ENCODE results near the gene PPAN. TPM values are rescaled to one million over a fixed set of nuclear protein-coding genes. Genes with fewer than 3 reads are reported as not detected.

PPAN gene
- total RNA-seq, 4 donors from 2014 or later: 38.7 to 61.3 (median 52.9) TPM

- intact Hi-C loops (cut with DNase I; ENCODE audit: low total_unique reads): loop anchor here (10.0 kb wide), 2 partner anchors 128 to 182 kb away; partner anchors contain the start of gene OLFM2
- TF ChIP-seq CTCF (IDR thresholded peaks at IDR 0.05) (no peak), POLR2A (IDR thresholded peaks at IDR 0.05) (no peak)
- DNase-seq (ENCODE audit: low spot score in 2 of 2): no peak
- 93 to 94% methylated on average over 21 of the region's 21 CpGs for WGBS, 2 donors
- no peak overlapping the region for H3K4me3 ChIP-seq (ENCODE audit: low read depth, poor library complexity, severe bottlenecking)
Observed at GRCh38 chr19:10116866-10117616, 10.9 kb downstream of the PPAN start.

- TF ChIP-seq POLR2A (IDR thresholded peaks at IDR 0.05) (no peak), CTCF (IDR thresholded peaks at IDR 0.05) (no peak)
- intact Hi-C loops (cut with DNase I; ENCODE audit: low total_unique reads): loop anchor here (10.0 kb wide), 2 partner anchors 126 to 184 kb away; partner anchors contain the start of gene OLFM2
- no peak for DNase-seq (ENCODE audit: low spot score in 2 of 2)
- H3K4me3 ChIP-seq (ENCODE audit: low read depth, poor library complexity, severe bottlenecking): peak overlapping the region; percentile 77
- WGBS, 2 donors: 32 to 36% methylated on average over 12 of the region's 12 CpGs
Observed at GRCh38 chr19:10118960-10119359, 12.8 kb downstream of the PPAN start.

- no peak for TF ChIP-seq CTCF (IDR thresholded peaks at IDR 0.05)
- no peak for TF ChIP-seq POLR2A (IDR thresholded peaks at IDR 0.05)
- WGBS, 2 donors: 24 to 32% methylated on average over 9 of the region's 9 CpGs
- intact Hi-C loops (cut with DNase I; ENCODE audit: low total_unique reads): no loop called here
- no peak for DNase-seq (ENCODE audit: low spot score in 2 of 2)
- H3K4me3 ChIP-seq (ENCODE audit: low read depth, poor library complexity, severe bottlenecking): no peak overlapping the region
Observed at GRCh38 chr19:10120538-10121189, 14.5 kb downstream of the PPAN start.

- WGBS, 2 donors: 49 to 58% methylated on average over 6 of the region's 6 CpGs
- intact Hi-C loops (cut with DNase I; ENCODE audit: low total_unique reads): no loop called here
- no peak overlapping the region for H3K4me3 ChIP-seq (ENCODE audit: low read depth, poor library complexity, severe bottlenecking)
- no peak for DNase-seq (ENCODE audit: low spot score in 2 of 2)
- no peak for TF ChIP-seq CTCF (IDR thresholded peaks at IDR 0.05)
- no peak for TF ChIP-seq POLR2A (IDR thresholded peaks at IDR 0.05)
Observed at GRCh38 chr19:10122045-10122444, 15.9 kb downstream of the PPAN start.

- TF ChIP-seq CTCF (IDR thresholded peaks at IDR 0.05): no peak
- TF ChIP-seq POLR2A (IDR thresholded peaks at IDR 0.05): no peak
- intact Hi-C loops (cut with DNase I; ENCODE audit: low total_unique reads): no loop called here
- 91 to 95% methylated on average over 7 of the region's 7 CpGs for WGBS, 2 donors
- DNase-seq (ENCODE audit: low spot score in 2 of 2): no peak
- no peak overlapping the region for H3K4me3 ChIP-seq (ENCODE audit: low read depth, poor library complexity, severe bottlenecking)
Observed at GRCh38 chr19:10124429-10124828, 18.3 kb downstream of the PPAN start.

All from lower leg skin (tissue), 4 donors.